Tibial artery (tissue), 4 donors: ENCODE data around the gene MYO5B.
"Not testable (repeated sequence)": the region's sequence is repeated elsewhere in the genome, so short reads cannot be mapped to it uniquely, and the experiment has no call there.

Source experiments
- DNase-seq, 2 donors: peaks; one replicate each; pipeline ENCODE4 v3.0.0-alpha.2; 2019
- H3K27ac ChIP-seq, 2 donors: fragments of 200-600 bp; sonication (generic) in 1 of 2; 1 replicate in 1 of 2; 2 replicates in 1 of 2; pipeline ENCODE4 v1.5.1; 2018 to 2019; ENCODE audit warnings: mild to moderate bottlenecking in 1 of 2
- H3K27me3 ChIP-seq, 2 donors: fragments of 200-600 bp; sonication (generic) in 1 of 2; one replicate each; pipeline versions ENCODE4 v1.5.1 to v1.6.0; 2016 to 2019
- H3K36me3 ChIP-seq, 3 donors: fragments of 200-600 bp; sonication (generic) in 2 of 3; one replicate each; pipeline ENCODE4 v1.5.1; 2016 to 2019; ENCODE audit warnings: mild to moderate bottlenecking in 2 of 3
- H3K4me1 ChIP-seq, 4 donors: fragments of 200-600 bp; sonication (generic) in 2 of 4; 1 replicate in 3 of 4; 2 replicates in 1 of 4; pipeline ENCODE4 v1.5.1; 2016 to 2019
- H3K4me3 ChIP-seq, 2 donors: fragments of 200-600 bp; sonication (generic) in 1 of 2; 1 replicate in 1 of 2; 2 replicates in 1 of 2; pipeline ENCODE4 v1.5.1; 2018 to 2019; ENCODE audit warnings: mild to moderate bottlenecking in 2 of 2
- H3K9me3 ChIP-seq, 3 donors: fragments of 200-600 bp; sonication (generic) in 1 of 3; one replicate each; pipeline ENCODE4 v1.5.1; 2016 to 2019
- intact Hi-C: fragments of 100-400 bp; cut with DNase I; formaldehyde crosslinking; loops from one replicate; pipeline ENCODE4 v1.15.0; 2023; ENCODE audit warnings: low total_unique reads
- TF ChIP-seq, protein P1 (sequence below), 2 experiments: fragments of 200-600 bp in 1 of 2; fragments of 450-650 bp in 1 of 2; IDR thresholded peaks; one replicate each; pipeline ENCODE4 v1.5.1; 2017 to 2019; ENCODE audit warnings: antibody characterized with exemption in 2 of 2, mild to moderate bottlenecking in 1 of 2, moderate library complexity in 1 of 2

Gene MYO5B

DNA sequence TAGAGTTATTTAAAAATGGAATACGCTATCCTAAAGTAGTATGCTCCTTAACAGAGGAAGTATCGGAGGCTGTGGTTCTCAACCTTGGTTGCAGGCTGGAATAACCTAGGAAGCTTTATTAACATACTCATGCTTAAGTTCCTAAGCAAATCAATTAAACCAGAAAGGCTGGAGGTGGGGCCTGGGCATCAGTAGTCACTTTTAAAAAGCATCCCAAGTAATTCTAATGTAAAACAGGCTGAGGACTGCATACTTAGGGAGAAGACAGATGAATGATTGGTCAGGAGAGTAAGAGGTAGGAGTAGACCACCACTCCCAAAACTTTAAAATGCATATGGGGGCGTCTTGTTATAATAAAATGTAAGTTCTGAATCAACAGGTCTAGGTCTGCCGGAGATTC is 396.9 kb downstream of the MYO5B start:
- H3K27me3 ChIP-seq = no peaks in the 10 kb centered on the region
- no peak overlapping the region for H3K4me3 ChIP-seq
- peaks cover 18 to 43% (median 34%) of the 10 kb centered on the region in 3 donors for H3K36me3 ChIP-seq
- H3K9me3 ChIP-seq = no peaks in the 10 kb centered on the region
- DNase-seq = no peak
- no peaks in the 10 kb centered on the region for H3K4me1 ChIP-seq
- intact Hi-C loops = loop anchor here (5.0 kb wide), 1 partner anchor 1126 kb away; no protein-coding TSS in a partner anchor
- no peak overlapping the region for H3K27ac ChIP-seq
- TF ChIP-seq, protein P1, sequence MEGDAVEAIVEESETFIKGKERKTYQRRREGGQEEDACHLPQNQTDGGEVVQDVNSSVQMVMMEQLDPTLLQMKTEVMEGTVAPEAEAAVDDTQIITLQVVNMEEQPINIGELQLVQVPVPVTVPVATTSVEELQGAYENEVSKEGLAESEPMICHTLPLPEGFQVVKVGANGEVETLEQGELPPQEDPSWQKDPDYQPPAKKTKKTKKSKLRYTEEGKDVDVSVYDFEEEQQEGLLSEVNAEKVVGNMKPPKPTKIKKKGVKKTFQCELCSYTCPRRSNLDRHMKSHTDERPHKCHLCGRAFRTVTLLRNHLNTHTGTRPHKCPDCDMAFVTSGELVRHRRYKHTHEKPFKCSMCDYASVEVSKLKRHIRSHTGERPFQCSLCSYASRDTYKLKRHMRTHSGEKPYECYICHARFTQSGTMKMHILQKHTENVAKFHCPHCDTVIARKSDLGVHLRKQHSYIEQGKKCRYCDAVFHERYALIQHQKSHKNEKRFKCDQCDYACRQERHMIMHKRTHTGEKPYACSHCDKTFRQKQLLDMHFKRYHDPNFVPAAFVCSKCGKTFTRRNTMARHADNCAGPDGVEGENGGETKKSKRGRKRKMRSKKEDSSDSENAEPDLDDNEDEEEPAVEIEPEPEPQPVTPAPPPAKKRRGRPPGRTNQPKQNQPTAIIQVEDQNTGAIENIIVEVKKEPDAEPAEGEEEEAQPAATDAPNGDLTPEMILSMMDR (IDR thresholded peaks at IDR 0.05) = no peak

DNA sequence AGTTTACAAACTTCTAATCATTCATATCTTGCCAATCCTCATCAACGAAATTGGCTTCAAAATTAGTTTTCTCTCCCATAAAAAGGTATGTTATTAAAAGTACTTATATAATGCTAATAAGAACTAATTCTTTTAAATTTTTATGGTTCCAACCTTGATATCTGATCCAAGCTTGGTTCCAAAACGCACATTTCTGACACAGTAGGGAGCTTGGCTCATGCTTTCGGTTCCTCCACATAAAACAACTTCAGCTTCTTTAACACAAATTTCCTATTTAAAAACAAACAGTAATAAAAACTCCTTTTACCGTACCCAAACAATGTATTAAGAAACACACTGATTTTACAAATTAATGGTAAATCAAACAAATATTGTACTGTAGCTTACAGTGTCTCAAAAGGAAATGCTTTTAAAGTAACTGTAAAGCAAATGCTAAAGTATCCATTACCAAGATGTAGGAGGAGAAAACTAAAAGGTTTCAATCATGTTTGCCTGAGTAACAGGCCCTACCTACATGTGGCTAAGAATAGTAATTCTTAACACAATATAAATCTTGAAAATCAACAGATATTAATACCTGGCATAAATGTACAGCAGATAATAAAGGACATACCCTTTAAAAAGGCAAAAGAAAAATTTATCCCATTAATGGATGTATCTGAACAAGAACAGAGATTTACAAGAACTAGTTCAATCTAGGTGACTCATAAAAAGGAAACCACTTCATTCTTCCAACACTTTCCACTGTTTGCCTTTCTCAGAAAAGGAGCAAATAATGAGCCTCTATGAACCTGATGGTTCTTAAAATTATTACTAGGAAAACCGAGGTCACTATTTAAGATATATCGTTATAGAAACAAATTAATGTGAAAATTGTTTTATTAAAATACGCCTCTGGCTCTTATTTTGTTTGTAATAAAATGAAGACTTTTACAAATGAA is 399.1 kb downstream of the MYO5B start:
- peaks cover 31 to 63% (median 46%) of the 10 kb centered on the region in 3 donors for H3K36me3 ChIP-seq
- TF ChIP-seq, protein P1 (IDR thresholded peaks at IDR 0.05) = no peak

DNA sequence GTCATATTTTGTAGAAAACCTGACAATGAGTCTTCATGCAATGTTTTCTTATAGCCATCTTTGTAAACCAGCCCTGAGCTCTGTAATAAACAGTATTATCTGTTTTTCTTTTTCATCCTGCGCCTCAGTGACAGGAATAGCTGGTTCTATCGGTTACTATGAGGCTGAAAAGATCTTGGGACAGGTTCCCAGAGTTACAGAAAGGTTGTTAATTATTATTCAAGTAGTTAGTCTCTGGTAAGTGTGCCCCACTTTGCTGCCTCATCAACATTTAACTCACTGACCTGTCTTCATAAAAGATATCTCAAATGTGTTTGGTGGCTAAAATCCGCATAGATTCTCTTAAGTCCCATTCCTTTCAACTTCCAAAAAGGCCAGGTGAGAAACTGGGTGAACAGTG is 400.2 kb downstream of the MYO5B start:
- no peak overlapping the region for H3K27ac ChIP-seq
- H3K27me3 ChIP-seq = no peaks in the 10 kb centered on the region
- intact Hi-C loops = loop anchor here (5.0 kb wide), 1 partner anchor 1122 kb away; no protein-coding TSS in a partner anchor
- H3K36me3 ChIP-seq = peaks cover 39 to 74% (median 57%) of the 10 kb centered on the region in 3 donors
- TF ChIP-seq, protein P1 (IDR thresholded peaks at IDR 0.05) = no peak
- DNase-seq = no peak
- no peak overlapping the region for H3K4me3 ChIP-seq
- no peaks in the 10 kb centered on the region for H3K4me1 ChIP-seq
- H3K9me3 ChIP-seq = no peaks in the 10 kb centered on the region

More for the DNA sequence above, 399.1 kb downstream of the MYO5B start:
- intact Hi-C loops = loop anchor here (5.0 kb wide), 1 partner anchor 1124 kb away; no protein-coding TSS in a partner anchor
- DNase-seq = no peak
- Histone ChIP-seq H3K4me3 (no peak overlapping the region), H3K27ac (no peak overlapping the region), H3K9me3 (no peaks in the 10 kb centered on the region), H3K27me3 (no peaks in the 10 kb centered on the region), H3K4me1 (no peaks in the 10 kb centered on the region)

DNA sequence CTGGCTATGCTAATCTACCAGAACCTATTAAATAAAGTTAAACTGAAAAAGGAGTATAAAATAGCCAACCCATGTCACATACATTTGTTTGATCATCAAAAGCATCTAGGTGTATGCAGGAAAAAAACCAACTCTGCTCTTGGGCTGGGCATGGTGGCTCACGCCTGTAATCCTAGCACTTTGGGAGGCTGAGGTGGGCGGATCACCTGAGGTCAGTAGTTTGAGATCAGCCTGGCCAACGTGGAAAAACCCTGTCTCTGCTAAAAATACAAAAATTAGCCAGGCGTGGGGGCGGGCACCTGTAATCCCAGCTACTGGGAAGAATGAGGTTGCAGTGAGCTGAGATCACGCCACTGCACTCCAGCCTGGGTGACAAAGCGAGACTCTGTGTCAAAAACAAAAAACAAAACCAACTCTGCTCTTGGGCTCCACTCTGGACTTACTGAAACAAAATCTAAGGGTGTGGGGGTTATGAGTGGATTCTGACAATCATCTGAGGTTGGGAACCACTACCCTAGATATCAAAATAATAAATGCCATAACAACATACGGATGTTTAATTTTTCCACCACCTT is 405.3 kb downstream of the MYO5B start:
- H3K27me3 ChIP-seq, H3K9me3 ChIP-seq, DNase-seq, intact Hi-C loops, H3K4me1 ChIP-seq, H3K27ac ChIP-seq, H3K4me3 ChIP-seq: not testable (repeated sequence)
- H3K36me3 ChIP-seq = peaks cover 40 to 85% (median 77%) of the 10 kb centered on the region in 3 donors

DNA sequence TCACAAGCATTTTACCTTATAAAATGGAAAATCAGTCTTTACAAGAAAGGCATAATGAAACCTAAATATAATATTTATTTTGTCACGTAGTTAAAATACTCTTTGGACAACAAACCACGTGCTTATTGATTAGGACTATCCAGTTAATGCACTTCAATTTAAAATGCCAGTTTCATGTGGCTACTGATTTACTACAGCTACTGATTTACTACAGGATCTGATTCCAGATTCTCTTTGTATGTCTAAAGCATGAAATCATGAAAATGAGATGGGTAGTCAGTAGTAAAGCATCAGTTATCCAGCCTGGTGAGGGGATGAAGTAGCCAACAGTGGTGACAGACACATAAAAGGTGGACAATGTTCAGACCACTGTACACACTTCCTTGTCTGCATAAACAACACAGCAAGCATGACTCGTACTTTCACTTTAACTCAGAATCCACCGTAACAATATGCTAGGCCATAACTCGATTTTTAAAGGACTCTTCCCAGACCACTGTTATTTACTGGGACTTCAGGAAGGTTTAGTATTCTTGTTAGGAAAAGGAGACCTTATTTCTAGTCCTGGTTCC is 406.5 kb downstream of the MYO5B start:
- H3K27me3 ChIP-seq = no peaks in the 10 kb centered on the region
- no peak for DNase-seq
- no peaks in the 10 kb centered on the region for H3K9me3 ChIP-seq
- H3K4me1 ChIP-seq = no peaks in the 10 kb centered on the region
- no peak overlapping the region for H3K27ac ChIP-seq
- H3K36me3 ChIP-seq = peaks cover 49 to 80% (median 76%) of the 10 kb centered on the region in 3 donors
- TF ChIP-seq, protein P1 (IDR thresholded peaks at IDR 0.05) = no peak
- no peak overlapping the region for H3K4me3 ChIP-seq
- intact Hi-C loops = no loop called here
